ENCODE data around the gene MAP3K10.
"Not testable (repeated sequence)": the region's sequence is repeated elsewhere in the genome, so short reads cannot be mapped to it uniquely, and the experiment has no call there.

MAP3K10 gene

DNA sequence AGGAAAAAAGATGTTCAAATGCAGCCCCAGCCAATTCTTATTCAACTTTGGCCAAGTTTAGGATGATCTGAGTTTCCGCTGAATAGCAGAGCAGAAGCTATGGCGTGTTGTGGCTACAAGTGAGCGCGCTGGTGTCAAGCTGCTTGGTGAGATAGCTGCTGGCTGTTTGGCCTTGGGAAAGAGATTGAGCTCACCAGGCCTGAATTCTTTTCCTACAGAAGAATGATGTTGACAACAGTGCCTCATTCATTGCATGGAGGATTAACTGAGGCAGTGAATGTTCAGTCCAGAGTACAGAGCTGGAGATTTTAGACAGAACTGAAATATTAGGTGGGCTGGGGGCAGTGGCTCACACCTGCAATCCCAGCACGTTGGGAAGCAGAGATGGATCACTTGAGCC, 31.5 kb upstream of the MAP3K10 start:
- TF ChIP-seq, protein P1, sequence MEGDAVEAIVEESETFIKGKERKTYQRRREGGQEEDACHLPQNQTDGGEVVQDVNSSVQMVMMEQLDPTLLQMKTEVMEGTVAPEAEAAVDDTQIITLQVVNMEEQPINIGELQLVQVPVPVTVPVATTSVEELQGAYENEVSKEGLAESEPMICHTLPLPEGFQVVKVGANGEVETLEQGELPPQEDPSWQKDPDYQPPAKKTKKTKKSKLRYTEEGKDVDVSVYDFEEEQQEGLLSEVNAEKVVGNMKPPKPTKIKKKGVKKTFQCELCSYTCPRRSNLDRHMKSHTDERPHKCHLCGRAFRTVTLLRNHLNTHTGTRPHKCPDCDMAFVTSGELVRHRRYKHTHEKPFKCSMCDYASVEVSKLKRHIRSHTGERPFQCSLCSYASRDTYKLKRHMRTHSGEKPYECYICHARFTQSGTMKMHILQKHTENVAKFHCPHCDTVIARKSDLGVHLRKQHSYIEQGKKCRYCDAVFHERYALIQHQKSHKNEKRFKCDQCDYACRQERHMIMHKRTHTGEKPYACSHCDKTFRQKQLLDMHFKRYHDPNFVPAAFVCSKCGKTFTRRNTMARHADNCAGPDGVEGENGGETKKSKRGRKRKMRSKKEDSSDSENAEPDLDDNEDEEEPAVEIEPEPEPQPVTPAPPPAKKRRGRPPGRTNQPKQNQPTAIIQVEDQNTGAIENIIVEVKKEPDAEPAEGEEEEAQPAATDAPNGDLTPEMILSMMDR (IDR thresholded peaks at IDR 0.05; ENCODE audit: insufficient read depth, low read depth, low read length, missing control alignments), result no peak
- no peak overlapping the region for H3K4me3 ChIP-seq (ENCODE audit: low read depth, low read length)
- DNase-seq (ENCODE audit: low read depth), result no peak

DNA sequence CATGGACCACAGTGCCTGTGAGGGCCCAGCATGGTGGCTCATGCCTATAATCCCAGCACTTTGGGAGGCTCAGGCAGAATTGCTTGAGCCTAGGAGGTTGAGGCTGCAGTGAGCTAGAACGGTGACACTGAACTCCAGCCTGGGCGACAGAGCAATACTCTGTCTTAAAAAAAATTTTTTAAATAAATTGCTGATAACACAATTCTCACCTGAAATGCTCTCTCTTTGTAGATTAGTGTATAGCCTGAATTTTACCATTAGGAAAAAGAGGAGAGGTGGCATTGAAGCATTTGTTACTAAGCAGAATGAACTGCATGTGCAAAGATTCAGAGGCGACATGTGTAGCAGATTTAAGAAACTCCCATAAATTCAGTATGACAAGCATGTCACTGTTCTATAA, 29.1 kb upstream of the MAP3K10 start:
- DNase-seq (ENCODE audit: low read depth), result no peak

DNA sequence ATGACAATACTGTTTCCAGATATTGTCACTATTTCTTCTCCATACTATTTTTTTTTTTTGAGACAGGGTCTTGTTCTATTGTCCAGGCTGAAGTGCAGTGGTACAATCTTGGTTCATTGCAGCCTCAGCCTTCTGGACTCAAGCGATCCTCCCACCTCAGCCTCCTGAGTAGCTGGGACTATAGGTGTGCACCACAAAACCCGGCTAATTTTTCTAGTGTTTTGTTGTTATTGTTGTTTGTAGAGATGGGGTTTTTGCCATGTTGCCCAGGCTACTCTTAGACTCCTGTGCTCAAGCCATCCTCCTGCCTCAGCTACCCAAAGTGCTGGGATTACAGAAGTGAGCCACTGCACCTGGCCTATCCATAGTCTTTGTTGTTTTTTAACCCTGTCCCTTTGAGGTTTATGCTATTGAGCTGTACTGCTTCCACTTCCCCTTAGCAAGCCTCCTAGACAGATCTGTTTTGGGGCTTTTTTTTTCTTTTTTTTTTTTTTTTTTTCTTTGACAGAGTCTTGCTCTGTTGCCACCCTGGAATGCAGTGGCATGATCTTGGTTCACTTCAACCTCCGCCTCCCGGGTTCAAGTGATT, 27.6 kb upstream of the MAP3K10 start:
- TF ChIP-seq, protein P1 (IDR thresholded peaks at IDR 0.05; ENCODE audit: insufficient read depth, low read depth, low read length, missing control alignments), result no peak
- H3K4me3 ChIP-seq (ENCODE audit: low read depth, low read length), result no peak overlapping the region
- peak; percentile 73 for DNase-seq (ENCODE audit: low read depth)

More for the DNA sequence above, 29.1 kb upstream of the MAP3K10 start:
- TF ChIP-seq, protein P1 (IDR thresholded peaks at IDR 0.05; ENCODE audit: insufficient read depth, low read depth, low read length, missing control alignments), result no peak
- H3K4me3 ChIP-seq (ENCODE audit: low read depth, low read length), result no peak overlapping the region

DNA sequence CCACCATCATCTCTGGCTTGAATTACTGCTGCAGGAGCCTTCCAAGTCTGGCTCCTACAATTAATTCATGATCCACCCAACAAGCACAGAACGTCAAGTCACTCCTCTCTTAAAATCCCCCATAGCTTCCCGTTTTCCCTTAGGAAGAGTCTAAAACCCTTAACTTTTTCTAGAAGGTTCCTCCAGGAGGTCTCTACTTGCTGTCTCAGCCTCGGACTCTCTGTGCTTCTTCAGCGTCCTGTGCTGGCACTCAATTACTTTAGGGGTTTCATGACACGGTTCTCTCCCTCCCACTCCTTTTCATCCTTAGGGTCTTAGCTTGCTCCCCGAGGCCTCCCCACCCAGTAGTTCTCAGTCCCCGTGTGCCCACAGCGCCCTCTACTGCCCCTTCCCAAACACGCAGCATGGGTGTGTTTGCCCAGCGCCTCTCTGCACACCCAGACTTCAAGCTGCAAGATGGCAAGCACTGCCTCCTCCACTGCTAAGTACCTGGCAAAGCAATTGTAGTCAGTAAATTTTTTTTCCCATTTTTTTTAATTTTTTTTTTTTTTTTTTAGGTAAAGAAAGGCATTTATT, 25.8 kb upstream of the MAP3K10 start:
- TF ChIP-seq, protein P1 (IDR thresholded peaks at IDR 0.05; ENCODE audit: insufficient read depth, low read depth, low read length, missing control alignments), result peak; percentile 95
- H3K4me3 ChIP-seq (ENCODE audit: low read depth, low read length), result no peak overlapping the region

DNA sequence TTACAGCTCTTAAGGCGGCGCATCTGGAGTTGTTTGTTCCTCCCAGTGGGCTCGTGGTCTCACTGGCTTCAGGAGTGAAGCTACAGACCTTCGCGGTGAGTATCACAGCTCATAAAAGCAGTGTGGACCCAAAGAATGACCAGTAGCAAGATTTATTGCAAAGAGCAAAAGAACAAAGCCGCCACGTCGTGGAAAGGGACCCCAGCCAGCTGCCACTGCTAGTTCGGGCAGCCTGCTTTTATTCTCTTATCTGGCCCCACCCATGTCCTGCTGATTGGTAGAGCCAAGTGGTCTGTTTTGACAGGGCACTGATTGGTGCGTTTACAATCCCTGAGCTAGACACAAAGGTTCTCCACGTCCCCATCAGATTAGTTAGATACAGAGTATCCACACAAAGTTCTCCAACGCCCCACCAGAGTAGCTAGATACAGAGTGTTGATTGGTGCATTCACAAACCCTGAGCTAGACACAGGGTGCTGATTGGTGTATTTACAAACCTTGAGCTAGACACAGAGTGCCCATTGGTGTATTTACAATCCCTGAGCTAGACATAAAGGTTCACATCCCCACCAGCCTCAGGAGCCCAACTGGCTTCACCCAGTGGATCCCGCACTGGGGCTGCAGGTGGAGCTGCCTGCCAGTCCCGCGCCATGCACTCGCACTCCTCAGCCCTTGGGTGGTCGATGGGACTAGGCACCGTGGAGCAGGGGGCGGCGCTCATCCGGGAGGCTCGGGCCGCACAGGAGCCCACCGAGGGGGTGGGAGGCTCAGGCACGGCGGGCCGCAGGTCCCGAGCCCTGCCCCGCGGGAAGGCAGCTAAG, 21.5 kb upstream of the MAP3K10 start:
- DNase-seq (ENCODE audit: low read depth); H3K4me3 ChIP-seq (ENCODE audit: low read depth, low read length): not testable (repeated sequence)

More for the DNA sequence above, 25.8 kb upstream of the MAP3K10 start:
- DNase-seq (ENCODE audit: low read depth), result peak; percentile 80

DNA sequence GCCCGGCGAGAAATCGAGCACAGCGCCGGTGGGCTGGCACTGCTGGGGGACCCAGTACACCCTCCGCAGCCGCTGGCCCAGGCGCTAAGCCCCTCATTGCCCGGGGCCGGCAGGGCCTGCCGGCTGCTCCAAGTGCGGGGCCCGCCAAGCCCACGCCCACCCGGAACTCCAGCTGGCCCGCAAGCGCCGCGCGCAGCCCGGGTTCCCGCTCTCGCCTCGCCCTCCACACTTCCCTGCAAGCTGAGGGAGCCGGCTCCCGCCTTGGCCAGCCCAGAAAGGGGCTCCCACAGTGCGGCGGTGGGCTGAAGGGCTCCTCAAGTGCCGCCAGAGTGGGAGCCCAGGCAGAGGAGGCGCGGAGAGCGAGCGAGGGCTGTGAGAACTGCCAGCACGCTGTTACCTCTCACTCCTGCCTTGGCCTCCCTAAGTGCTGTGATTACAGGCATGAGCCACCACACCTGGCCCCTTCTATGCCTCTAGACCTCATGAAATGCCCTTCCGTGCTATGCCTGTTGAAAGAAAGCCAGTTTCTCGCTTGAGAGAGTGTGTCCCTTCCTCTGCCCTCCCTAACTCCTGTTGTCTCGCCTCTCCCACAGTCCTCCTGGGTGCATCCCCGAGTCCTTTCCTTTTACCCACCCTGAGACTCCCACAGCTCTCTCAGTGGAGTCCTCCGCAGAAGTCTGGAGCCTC, 20.8 kb upstream of the MAP3K10 start:
- H3K4me3 ChIP-seq (ENCODE audit: low read depth, low read length); DNase-seq (ENCODE audit: low read depth): not testable (repeated sequence)

DNA sequence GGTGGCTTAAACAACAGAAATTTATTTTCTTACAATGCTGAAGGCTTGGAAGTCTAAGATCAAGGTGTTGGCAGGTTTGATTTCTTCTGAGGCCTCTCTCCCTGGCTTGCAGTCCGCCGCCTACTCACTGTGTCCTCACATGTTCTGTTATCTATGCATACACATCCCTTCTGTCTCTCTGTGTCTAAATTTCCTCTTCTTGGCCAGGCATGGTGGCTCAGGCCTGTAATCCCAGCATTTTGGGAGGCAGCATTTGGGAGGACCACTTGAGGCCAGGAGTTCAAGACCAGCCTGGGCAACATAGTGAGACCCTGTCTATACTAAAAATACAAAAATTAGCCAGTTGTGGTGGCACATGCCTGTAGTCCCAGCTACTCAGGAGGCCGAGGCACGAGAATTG, 19.9 kb upstream of the MAP3K10 start:
- not testable (repeated sequence) for DNase-seq (ENCODE audit: low read depth); H3K4me3 ChIP-seq (ENCODE audit: low read depth, low read length)

DNA sequence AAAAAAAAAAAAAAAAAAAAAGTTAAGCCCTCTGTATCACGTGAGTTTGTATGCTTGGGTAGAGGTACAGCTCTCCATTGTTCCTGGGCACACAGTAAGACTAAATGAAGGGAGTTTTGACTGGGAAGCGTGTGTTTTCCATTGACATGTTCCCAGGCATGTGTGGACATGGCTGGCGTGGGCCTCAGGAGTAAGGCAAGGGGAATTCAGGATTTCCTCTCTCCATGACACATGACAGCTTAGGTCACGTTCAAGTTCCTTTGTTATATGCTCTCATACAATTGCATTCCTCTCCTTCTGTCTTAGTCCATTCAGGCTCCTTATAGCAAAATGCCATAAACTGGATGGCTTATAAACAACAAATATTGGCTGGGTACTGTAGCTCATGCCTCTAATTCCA, 17.1 kb upstream of the MAP3K10 start:
- TF ChIP-seq, protein P1 (IDR thresholded peaks at IDR 0.05; ENCODE audit: insufficient read depth, low read depth, low read length, missing control alignments), result no peak
- H3K4me3 ChIP-seq (ENCODE audit: low read depth, low read length), result no peak overlapping the region
- DNase-seq (ENCODE audit: low read depth), result no peak

Data from GM12865 (cell line).